ENCODE results near the gene DEGS2. TPM values are rescaled to one million over a fixed set of nuclear protein-coding genes. Genes with fewer than 3 reads are reported as not detected.

Gene DEGS2
- total RNA-seq, 1 donor from 2014 or later: 7.4 TPM

DNA sequence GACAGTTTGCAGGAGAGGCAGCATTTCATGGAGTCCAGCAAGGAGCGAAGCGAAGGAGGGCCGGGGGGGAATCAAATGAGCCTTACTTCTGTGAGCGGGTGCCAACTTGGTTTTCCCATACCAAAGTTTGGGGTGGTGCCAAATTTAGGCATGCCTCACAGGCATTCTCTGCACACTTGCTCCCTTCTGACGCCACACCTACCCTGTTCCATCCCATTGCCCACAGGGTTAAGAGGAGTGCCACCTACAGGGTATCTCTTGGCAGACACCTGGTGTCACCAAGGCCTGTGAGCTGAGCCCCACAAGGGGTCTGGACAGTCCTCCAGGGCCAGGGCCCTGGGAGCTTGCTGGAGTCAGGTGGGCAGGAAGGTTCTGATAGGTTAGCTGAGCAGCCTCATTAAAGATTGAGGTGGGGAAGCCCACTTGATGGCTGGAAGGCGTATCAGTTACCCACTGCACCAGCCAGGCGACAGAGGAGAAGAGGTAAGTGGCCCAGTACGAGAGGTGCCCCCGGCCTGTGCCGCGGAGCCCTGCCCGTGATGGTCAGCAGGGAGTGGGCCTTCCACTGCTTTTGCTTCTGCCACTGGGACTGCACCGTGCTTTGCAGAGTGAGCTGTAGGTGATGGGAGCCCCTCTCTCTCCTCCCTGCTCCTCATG lies 45.2 kb downstream of the DEGS2 start:
- DNase-seq: no peak

DNA sequence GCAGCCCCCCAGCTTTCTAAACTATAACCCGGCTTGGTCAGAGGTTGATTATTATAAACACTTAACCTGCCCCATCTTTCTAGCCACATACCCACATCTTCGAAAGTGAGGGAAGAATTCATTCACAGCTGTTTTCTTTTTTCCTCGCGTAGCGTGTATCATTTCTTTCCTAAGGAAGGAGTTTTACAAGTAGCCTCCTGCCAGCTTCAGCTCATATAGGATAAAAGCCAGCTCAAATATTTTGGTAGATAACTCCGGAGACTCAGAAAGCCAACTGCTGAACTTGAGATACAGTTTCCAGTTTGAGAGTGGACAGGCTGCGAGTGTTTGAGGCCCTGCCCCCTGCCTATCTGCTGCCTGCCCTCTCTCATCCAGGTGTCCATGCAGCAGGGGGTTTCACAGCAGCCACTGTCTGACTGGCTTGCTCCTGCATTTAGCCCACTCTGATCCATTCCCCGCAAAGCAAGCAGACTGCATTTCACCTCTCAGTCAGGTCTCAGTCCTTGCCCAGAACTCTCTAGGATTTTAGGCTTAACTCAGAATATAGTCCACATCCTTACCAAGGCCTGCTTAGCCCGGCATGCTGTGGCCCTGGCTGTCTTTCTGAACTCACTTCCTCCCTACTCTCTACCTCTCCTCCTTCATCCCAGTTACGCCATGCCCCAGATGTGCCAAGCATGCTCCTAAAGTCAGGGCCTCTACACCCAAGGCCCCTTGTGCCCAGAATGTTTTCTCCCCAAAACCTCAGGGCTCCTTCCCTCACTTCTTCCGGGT lies 47.3 kb downstream of the DEGS2 start:
- DNase-seq: no peak

DNA sequence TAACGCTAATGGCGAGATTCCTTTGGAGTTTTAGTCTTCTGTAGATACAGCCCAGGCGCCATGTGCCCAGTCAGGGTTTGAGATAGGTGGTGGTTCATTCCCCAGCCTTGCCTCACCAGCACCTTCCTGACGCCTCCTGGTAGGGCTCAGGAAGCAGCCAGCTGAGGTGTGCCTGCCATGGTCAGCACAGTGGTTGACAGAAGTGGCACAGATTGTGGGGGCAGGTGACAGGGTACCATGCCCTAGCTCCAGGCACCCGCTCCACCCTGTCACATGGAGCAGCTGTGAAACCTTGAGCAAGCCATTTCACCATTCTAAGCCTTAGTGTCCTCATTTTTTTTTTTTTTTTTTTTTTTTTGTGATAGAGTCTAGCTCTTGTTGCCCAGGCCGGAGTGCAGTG lies 48.6 kb downstream of the DEGS2 start:
- DNase-seq: no peak

DNA sequence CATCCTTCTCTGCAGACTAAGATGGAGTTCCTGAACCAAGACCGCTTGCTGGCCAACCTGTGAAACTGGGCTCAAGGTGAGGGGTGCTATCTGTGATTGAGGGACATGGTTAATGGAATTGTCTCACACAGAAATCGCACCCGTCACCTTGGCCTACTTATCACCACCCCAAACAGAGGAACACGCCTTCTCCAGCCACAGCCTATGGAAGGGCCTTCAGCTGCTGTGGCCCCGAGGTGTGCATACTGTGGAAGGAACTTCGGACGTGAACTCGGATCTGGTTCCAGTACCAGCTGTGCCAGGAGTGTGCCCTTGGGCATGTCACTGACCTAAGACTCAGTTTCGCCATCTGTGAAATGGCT lies 49.9 kb downstream of the DEGS2 start:
- no peak for DNase-seq

DNA sequence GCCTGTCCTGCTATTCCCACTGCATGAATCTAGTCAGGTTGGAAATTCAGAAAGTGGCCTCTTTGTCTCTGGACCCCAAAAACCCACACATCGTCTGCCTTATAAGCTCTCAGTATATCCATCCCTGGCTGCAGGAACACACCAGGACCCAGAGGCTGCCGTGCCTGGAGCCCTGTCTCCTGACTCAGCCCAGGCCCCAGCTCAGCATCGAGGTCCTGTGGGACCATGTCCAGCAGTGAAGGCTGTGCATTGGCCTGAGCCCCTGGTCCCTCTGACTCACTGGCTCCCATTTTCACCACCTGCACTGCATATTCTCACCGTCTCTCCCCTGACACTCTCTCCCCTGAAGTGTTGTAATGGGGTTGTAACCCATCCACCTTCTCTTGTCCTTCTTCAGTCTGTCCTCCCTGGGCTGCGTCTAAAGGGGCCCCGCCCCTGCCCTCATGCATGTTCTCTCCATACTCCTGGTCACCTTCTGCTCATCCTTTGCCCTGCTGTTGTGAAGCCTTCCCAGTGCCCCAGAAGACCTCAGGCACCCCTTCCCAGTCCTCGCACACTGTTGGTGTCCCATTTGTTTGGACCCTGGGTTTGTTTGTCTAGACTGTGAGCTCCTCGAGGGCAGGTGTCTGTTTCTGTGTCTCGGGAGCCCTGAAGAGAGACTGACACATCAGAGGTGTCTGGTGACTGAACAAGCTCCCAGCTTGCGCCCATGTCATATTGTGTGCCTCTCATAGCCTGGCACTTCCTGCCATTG lies 50.4 kb downstream of the DEGS2 start:
- DNase-seq: no peak

DNA sequence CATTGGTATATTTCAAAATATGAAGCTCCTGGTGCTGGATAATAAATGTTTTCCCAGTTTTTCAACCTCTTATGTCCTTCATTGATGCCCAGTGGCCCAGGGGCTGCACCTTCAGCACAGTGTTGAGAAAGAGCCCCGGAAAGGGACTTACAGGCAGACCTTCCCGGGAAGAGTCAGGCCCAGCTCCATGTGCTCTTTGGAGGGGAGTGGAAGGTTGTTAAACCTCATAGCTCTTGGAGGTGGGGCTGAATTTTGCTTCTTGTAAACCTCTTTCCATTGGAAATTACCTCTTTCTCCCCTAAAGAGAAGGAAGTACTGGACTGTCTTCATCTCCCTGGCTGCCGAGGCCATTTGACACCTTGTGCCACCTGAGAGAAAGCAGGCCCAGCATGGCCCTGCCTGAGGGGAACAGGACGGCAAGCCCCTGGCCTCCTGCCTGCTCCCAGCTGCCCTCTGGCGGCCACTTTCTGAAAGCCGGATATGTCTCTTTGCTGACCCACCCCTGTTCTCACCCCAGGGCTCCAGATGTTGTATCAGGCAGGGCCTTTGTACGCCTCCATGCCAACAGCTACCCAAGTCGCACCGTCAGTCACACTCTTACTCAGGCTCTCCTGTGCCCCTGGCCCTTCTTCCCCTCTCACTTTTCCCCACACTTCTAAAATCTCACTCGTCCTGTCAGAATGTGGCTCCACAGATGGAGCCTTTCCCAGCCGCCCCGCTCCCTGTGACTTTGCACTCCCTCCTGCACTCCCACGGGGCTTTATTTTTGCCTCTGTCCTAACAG lies 51.2 kb downstream of the DEGS2 start:
- peak; percentile 6 for DNase-seq

DNA sequence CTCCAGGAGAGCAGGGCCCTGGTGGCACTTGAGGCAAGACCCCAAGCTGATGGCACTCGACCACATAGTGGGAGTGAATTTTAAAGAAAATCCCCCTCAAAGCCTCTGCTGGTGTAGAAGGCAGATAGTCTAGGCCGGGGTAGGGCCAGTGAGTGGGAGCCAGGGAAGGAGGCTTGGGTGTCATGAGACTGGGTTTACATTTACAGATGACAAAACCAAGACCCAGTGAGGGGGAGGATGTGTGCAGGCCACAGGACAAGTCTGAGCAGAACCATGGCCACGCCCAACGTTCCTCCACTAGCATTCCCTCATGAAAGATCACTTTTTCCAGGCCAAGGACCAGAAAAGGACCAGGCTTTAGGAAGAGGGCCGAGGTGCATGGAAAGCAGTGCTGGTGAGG lies 52.2 kb downstream of the DEGS2 start:
- no peak for DNase-seq

DNA sequence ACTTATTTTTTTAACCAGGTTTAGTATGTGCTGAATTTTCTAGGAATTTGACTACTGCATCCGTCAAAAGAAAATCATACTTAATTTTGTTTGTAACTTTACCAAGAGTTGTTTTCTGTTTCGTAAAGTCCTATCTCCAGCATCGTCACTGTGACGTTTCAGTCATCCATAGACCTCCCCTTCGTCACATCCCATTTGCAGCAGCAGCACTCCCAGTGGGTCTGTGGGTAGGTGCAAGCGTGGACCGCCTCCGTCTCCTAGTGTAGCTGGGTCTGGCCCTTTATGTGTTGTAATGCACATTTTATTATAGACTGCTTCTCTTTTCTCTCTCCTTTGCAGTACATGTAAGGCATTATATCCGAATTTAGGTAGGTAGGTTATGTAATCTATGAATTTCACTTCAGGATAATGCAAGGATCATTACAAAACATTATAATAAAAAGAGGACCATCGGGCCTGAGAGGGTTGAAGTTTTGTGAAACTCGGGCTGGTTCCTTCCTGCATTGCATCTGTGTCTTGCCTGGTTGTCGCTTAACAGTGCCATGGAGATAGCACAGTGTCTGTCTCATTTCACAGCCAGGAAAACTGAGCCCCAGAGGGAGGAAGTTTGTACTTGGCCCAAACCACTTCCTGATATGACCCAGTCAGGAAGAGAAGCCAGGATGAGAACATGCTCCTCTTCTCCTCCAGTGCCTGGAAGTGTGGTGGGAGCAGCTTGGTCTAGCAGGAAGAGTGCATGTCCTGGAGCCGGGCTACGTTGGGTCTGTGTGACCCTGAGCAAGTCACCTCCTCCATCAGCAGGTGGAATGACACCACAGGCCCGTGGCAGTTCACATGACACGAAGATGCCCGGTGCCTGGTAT lies 53.0 kb downstream of the DEGS2 start:
- no peak for DNase-seq

DNA sequence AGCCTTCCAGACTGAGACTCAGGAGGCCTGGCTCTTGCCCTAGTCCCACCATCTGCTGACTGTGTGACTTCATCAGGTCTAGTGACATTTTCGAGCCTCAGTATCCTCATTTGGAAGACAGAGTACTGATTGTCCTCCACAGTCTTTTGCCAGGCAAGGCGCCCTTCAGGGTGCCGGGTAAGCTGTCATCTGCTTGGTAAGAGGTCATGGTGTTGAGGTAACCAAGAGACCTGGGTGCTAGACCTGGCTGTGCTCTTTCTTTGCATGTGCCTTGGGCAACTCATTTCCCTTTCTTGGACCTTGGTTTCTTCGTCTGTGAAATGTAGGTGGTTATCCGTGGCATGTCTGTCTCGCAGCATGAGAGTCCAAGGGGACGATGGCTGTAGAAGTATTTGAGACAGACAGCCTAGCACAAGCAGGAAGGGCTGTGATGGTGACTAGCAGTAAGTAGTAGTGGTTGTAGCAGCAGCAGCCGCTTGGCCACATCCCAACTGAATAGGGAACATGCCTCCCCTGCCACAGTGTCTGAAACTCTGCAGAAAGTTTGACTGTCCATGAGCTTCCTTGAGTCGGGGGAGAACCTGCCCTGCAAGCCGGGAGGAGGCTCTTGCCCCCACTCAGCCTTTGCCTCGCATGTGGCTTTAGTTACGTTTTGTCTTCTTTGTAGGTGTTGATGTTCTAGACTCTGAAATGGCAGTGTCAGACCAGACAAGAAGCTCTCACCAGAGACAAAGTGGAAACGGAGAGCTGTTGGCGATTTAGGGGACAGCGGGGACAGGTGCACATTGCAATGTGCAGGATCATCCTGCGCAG lies 53.9 kb downstream of the DEGS2 start:
- no peak for DNase-seq

DNA sequence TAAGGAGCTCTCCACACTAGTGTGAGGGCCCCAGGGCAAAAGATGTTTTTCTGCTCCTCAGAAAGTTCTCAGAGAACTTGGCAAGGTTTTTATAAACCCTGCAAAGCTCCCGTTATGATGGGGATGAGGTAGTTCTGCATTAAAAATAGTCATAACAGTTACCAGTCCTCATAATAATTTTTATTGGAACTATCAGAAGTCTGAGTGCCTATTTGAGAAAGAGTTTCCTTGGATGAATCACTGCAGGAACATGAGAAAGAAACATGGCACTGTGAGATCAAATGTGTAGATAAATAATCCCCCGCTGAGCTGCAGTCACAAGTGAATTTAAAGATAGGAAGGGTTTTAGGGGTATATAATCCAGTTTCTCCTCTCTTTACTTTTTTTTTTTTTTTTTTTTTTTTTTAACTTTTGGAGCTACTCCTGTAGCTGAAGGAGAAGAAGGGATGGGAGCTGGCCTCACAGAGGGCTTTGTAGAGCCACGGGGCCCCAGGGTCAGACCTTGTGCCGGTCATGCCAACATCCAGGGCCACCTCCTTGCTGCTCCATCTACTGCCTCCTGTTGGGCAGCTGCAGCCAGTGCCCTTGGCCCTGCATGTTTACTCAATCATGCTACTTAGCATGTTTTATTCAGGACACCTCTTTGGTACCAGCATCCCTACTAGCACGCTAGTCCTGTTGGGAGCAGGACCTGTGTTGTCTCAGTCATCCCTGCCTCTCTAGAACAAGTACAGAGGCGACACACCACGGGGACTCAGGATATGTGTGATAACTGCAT lies 54.7 kb downstream of the DEGS2 start:
- DNase-seq: no peak

DNA sequence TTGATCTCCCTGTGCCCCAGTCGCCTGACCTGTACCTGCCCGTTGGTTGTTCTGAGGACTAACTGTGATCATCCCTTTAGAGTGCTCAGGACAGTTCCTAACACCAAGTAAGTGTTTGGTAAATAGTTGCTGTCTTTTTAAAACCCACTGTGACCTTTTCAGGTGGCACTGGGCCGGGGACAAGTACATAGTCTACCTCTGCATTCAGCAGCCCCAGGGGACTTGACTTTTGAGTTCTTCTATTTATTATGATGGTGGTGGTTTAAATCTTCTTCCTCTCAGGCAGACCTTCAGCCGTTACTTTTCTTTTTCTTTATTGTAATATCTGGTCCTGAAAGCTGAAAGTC lies 55.5 kb downstream of the DEGS2 start:
- no peak for DNase-seq

DNA sequence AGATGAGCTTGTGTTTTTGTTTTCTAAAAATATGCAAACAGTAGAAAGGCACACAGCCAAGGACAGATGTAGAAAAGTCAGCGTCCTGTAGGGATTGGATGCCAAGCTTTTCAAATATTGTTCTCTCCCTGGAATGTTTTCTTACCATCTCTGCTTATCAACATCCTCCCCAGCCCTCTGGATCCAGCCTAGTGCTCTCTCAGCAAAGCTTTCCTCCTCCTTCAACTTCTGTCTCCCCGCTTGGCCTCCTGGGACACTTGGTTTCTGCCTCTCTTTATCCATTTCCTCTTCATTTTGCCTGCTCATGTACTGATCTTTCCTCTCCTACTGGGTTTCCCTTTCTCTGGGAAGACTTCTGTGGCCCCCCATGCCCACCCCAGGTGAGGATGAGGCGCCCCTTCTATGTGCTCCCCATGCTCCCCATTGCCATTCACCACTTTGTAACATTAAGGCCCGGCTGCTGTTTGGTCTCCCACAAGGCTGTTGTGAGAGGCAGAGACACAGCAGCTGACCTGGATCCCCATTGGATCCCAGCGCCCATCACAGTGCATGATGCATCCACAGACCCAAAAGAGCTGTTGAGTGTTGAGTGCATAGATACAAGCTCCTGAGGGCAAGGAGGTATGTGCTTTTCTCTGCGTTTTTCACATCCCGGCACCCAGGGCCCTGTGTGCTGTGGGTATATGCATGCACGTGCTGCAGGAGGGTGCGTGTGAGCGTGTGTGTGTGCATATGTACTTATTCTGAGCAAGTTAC lies 56.0 kb downstream of the DEGS2 start:
- DNase-seq: peak; percentile 43

DNA sequence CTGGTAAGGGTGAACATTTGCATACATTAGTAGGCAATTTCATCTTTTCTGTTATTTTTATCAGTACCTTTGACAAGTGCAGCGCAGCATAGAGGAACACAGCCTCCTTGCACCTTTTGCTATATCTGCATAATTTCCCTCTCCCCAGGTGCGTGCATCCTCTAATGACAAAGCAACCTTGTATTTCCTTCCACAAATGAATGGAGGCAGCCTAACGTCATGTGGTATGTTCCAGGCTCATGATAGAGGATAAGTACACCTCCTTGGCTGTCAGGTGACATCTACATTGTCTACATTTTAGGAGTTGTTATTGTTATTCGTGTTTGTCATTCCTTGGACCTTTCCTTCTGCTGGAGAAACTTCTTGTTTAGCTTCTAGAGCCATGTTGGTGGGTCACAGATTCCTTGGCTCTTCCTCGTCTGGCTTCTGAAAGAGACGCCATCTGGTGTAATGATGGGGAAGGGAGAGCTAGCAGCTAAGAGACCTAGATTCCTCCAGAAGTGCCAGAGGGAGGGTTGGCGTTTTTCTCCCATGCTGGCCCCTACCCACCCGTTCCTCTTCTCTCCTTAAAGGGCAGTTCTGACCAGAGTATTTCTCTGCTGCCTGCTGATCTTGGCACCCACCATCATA lies 57.2 kb downstream of the DEGS2 start:
- DNase-seq: no peak

DNA sequence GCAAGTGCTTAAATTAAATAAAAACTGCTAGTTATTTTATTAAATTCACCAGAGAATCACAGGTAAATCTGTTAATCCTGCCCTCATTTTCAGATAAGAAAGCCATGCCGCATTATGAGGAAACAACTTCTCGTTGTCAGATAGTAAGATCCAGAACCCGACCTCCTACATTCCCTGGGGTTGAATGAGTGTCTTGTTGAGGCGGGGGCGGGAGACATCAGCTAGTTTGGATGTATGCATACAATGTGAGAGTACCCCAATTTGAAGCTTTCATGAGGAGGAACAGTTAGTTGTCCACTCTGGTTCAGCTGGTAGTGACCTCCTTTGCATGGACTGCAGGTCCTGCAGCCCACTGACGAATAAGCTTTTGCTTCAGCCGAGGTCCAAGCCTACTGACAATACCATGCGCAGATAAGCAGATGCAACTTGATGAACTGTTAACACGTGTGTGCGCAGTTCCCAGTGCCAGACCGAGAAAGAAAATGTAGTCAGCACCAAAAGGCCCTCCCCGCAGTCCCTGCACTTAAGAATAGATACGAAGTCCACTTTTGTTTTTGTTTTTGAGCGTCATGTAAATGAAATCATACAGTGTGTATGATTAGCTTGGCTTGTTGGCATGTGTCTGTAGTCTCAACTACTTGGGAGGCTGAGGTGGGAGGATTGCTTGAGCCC lies 59.3 kb downstream of the DEGS2 start:
- no peak for DNase-seq

DNA sequence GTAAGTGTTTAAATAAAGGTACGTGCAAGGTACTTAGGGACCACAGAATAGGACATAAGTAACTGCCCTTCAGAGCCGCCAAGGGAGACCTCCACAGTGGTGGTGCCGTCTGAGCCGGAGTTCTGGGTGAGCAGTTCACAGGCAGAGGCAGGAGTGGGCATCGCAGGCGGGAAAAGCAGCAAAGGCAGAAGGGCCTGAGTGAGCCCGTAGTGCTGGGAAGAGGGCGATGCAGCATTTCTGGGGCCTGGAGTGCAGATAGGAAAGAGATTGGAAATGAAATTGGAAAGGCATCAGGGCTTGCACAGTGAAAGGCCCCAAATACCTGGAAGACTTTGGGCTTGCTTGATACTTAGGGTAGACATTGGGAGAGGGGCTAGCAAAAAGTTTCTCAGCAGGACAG lies 61.3 kb downstream of the DEGS2 start:
- no peak for DNase-seq

DNA sequence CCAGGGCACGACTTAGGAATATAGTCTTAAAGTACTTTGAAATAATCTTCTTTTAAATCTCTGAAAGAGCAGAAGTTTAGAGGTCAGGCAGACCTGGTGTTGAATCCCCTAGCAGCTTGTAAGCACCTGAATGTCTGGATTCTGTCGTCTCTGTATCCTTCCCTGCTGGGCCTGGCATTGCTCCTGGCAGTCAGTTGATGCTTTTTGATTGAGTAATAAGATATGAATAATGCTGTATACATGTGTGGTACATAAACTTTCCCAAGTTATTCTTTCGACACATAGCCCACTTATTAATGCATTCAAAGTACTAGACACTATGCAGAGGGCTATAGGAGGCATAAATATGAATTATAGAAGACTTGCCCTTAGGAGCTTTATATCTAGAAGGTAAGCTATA lies 62.8 kb downstream of the DEGS2 start:
- no peak for DNase-seq
